K562 (cell line): ENCODE data around the gene NOX5.

Experiments
- GATAD2B ChIP-seq: fragments of 450-650 bp; IDR thresholded peaks from 2 replicates; pipeline ENCODE4 v1.6.1; 2017; ENCODE audit warnings: mild to moderate bottlenecking, borderline replicate concordance
- KDM1A ChIP-seq, 2 experiments: fragments of 450-650 bp; IDR thresholded peaks; 2 replicates each; pipeline ENCODE4 v1.6.1; 2016; ENCODE audit warnings: mild to moderate bottlenecking in 2 of 2
- KDM4B ChIP-seq, 2 experiments: fragments of 450-650 bp in 1 of 2; sonication (generic) in 1 of 2; IDR thresholded peaks; 2 replicates each; pipeline ENCODE4 v1.6.1; 2016 to 2017; ENCODE audit warnings: borderline replicate concordance in 2 of 2, antibody characterized with exemption in 1 of 2, low read depth in 1 of 2, mild to moderate bottlenecking in 1 of 2
- MYNN ChIP-seq, 2 experiments: sonication (generic); formaldehyde crosslinking in 1 of 2; IDR thresholded peaks; 2 replicates each; pipeline versions ENCODE4 v1.5.0 to v1.6.1; 2016 to 2020; ENCODE audit warnings: antibody characterized with exemption in 1 of 2, missing genetic modification reagents in 1 of 2
- POLR2A ChIP-seq: fragments of 450-650 bp; conservative IDR thresholded peaks from 2 replicates; pipeline ENCODE4 v1.6.1; 2016
- RBBP5 ChIP-seq: fragments of 200-600 bp; sonication (generic); IDR thresholded peaks from 2 replicates; pipeline ENCODE4 v1.6.1; 2012; ENCODE audit warnings: borderline replicate concordance, mild to moderate bottlenecking, low read length, control low read depth, inconsistent platforms; ENCODE audit not compliant: insufficient read depth, poor library complexity, severe bottlenecking
- RHOXF2B ChIP-seq: fragments of 250-450 bp; sonication (Bioruptor Pico); conservative IDR thresholded peaks from 2 replicates; pipeline ENCODE4 v1.5.1; 2021
- SRSF1 ChIP-seq: fragments of 200-400 bp; formaldehyde crosslinking; IDR thresholded peaks from 2 replicates; pipeline ENCODE4 v1.6.1; 2017; ENCODE audit warnings: mild to moderate bottlenecking, low read depth, low read length, moderate library complexity
- TCF7 ChIP-seq: sonication (generic); IDR thresholded peaks from 2 replicates; pipeline ENCODE4 v1.6.1; 2016; ENCODE audit warnings: antibody characterized with exemption, borderline replicate concordance
- TSC22D4 ChIP-seq: fragments of 450-650 bp; IDR thresholded peaks from 2 replicates; pipeline ENCODE4 v1.6.1; 2016; ENCODE audit warnings: missing genetic modification characterization, missing biosample characterization, control low read depth
- ZFP91 ChIP-seq: sonication (generic); formaldehyde crosslinking; IDR thresholded peaks from 2 replicates; pipeline ENCODE4 v1.8.0; 2022; ENCODE audit warnings: mild to moderate bottlenecking, missing genetic modification reagents
- TF ChIP-seq, protein P1 (sequence below), 3 experiments: IDR thresholded peaks in 2 of 3; conservative IDR thresholded peaks in 1 of 3; 2 replicates each; pipeline ENCODE4 v1.5.1; 2011 to 2012; ENCODE audit warnings: low read length in 3 of 3, mild to moderate bottlenecking in 3 of 3, control low read depth in 2 of 3, improper control_type of control experiment in 1 of 3, inconsistent platforms in 1 of 3, low read depth in 1 of 3, mixed read lengths in 1 of 3, moderate library complexity in 1 of 3; ENCODE audit not compliant: insufficient read depth in 2 of 3
- TF ChIP-seq, protein P2 (sequence below): fragments of 450-650 bp; formaldehyde crosslinking; IDR thresholded peaks from 2 replicates; pipeline ENCODE4 v1.4.0; 2022; ENCODE audit warnings: missing genetic modification characterization
- TF ChIP-seq, protein P3 (sequence below): fragments of 450-650 bp; IDR thresholded peaks from 2 replicates; pipeline ENCODE4 v1.6.1; 2016

- TF ChIP-seq MYNN (IDR thresholded peaks at IDR 0.05), result no peak
- no peak for TF ChIP-seq MYNN (CRISPR knock-in tag; IDR thresholded peaks at IDR 0.05)
- TF ChIP-seq, protein P1, sequence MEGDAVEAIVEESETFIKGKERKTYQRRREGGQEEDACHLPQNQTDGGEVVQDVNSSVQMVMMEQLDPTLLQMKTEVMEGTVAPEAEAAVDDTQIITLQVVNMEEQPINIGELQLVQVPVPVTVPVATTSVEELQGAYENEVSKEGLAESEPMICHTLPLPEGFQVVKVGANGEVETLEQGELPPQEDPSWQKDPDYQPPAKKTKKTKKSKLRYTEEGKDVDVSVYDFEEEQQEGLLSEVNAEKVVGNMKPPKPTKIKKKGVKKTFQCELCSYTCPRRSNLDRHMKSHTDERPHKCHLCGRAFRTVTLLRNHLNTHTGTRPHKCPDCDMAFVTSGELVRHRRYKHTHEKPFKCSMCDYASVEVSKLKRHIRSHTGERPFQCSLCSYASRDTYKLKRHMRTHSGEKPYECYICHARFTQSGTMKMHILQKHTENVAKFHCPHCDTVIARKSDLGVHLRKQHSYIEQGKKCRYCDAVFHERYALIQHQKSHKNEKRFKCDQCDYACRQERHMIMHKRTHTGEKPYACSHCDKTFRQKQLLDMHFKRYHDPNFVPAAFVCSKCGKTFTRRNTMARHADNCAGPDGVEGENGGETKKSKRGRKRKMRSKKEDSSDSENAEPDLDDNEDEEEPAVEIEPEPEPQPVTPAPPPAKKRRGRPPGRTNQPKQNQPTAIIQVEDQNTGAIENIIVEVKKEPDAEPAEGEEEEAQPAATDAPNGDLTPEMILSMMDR (IDR thresholded peaks at IDR 0.05 in 2 of 3, conservative IDR thresholded peaks at IDR 0.05 in 1 of 3; ENCODE audit: insufficient read depth in 2 of 3, low read depth in 1 of 3, low read length in 3 of 3), result no peak
- TF ChIP-seq TCF7, result no peak
- no peak for TF ChIP-seq RBBP5
- TF ChIP-seq, protein P2, sequence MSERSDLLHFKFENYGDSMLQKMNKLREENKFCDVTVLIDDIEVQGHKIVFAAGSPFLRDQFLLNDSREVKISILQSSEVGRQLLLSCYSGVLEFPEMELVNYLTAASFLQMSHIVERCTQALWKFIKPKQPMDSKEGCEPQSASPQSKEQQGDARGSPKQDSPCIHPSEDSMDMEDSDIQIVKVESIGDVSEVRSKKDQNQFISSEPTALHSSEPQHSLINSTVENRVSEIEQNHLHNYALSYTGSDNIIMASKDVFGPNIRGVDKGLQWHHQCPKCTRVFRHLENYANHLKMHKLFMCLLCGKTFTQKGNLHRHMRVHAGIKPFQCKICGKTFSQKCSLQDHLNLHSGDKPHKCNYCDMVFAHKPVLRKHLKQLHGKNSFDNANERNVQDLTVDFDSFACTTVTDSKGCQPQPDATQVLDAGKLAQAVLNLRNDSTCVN (CRISPR knock-in tag), result no peak
- no peak for TF ChIP-seq SRSF1
- no peak for TF ChIP-seq RHOXF2B (CRISPR knock-in tag)
- TF ChIP-seq POLR2A, result no peak
- TF ChIP-seq ZFP91 (CRISPR knock-in tag), result no peak
- no peak for TF ChIP-seq TSC22D4 (tag)
- TF ChIP-seq KDM4B (IDR thresholded peaks at IDR 0.05; ENCODE audit: borderline replicate concordance in 2 of 2, low read depth in 1 of 2), result no peak
- TF ChIP-seq KDM1A (IDR thresholded peaks at IDR 0.05), result no peak
- no peak for TF ChIP-seq GATAD2B
- TF ChIP-seq, protein P3, sequence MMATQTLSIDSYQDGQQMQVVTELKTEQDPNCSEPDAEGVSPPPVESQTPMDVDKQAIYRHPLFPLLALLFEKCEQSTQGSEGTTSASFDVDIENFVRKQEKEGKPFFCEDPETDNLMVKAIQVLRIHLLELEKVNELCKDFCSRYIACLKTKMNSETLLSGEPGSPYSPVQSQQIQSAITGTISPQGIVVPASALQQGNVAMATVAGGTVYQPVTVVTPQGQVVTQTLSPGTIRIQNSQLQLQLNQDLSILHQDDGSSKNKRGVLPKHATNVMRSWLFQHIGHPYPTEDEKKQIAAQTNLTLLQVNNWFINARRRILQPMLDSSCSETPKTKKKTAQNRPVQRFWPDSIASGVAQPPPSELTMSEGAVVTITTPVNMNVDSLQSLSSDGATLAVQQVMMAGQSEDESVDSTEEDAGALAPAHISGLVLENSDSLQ, result no peak
Observed at GRCh38 chr15:69066007-69066995, 51.8 kb downstream of the NOX5 start.
